Prostate gland (tissue), 2 donors: ENCODE measurements around the gene P3H2.

Experiments used
- POLR2AphosphoS5 ChIP-seq: sonication (generic); formaldehyde crosslinking; IDR thresholded peaks from one replicate; pipeline ENCODE4 v1.6.1; 2017; ENCODE audit warnings: antibody characterized with exemption
- TF ChIP-seq, protein P1 (sequence below), 4 experiments: fragments of 200-600 bp in 2 of 4; fragments of 450-650 bp in 2 of 4; sonication (generic) in 2 of 4; IDR thresholded peaks; 1 replicate in 3 of 4; 2 replicates in 1 of 4; pipeline ENCODE4 v1.5.1; 2016 to 2019; ENCODE audit warnings: antibody characterized with exemption in 4 of 4, mild to moderate bottlenecking in 2 of 4, moderate library complexity in 2 of 4

DNA sequence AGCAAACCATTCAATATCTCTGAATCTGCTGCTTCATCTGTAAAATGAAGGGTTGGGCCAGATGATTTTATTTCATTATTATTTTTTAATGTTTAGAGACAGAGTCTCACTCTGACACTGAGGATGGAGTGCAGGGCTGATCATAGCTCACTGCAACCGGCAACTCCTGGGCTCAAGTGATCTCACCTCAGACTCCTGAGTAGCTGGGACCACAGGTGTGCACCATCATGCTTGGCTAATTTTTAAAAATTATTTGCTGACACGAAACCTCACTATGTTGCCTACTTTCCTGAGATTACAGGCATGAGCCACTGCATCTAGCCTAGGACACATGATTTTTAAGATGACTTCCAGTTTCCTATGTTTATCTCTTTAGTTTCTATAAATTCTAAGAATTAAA, 105.8 kb downstream of the P3H2 start:
- TF ChIP-seq, protein P1, sequence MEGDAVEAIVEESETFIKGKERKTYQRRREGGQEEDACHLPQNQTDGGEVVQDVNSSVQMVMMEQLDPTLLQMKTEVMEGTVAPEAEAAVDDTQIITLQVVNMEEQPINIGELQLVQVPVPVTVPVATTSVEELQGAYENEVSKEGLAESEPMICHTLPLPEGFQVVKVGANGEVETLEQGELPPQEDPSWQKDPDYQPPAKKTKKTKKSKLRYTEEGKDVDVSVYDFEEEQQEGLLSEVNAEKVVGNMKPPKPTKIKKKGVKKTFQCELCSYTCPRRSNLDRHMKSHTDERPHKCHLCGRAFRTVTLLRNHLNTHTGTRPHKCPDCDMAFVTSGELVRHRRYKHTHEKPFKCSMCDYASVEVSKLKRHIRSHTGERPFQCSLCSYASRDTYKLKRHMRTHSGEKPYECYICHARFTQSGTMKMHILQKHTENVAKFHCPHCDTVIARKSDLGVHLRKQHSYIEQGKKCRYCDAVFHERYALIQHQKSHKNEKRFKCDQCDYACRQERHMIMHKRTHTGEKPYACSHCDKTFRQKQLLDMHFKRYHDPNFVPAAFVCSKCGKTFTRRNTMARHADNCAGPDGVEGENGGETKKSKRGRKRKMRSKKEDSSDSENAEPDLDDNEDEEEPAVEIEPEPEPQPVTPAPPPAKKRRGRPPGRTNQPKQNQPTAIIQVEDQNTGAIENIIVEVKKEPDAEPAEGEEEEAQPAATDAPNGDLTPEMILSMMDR (IDR thresholded peaks at IDR 0.05), result no peak
- no peak for TF ChIP-seq POLR2AphosphoS5
